ENCODE data around the gene ITGB6.

DNA sequence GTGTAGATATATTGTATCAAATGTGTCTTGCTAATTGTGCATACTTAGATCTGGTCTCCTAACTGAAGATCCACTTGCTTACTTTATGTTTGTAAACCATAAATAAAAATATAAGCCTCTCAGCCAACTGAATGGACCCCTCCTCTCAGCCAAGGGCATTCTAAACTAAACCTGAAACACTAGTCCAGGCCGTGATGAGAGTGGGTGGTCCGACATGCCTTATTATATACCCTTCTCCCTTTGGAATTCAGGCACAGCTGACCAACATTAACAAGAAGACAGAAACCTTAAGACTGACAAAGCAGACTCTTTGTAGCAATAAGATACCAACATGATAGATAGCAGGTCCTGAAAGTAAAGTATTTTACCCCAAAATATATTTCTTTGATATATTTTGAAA lies 73.3 kb downstream of the ITGB6 start:
- TF ChIP-seq CTCF (IDR thresholded peaks at IDR 0.05) (no peak), ZFX (IDR thresholded peaks at IDR 0.05; ENCODE audit: borderline replicate concordance) (no peak)
